Neural progenitor cell (in vitro differentiated cells): ENCODE measurements around the gene TFDP1. TPM values are rescaled to one million over a fixed set of nuclear protein-coding genes. Genes with fewer than 3 reads are reported as not detected.

Experiments
- DNase-seq: peaks from one replicate; pipeline ENCODE4 v3.0.0-alpha.2; 2016; ENCODE audit warnings: low spot score
- H2AFZ ChIP-seq: fragments of 200-600 bp; sonication (generic); replicated peaks from 2 replicates; pipeline ENCODE4 v1.6.1; 2016; ENCODE audit warnings: antibody characterized with exemption
- H3F3A ChIP-seq: fragments of 200-600 bp; sonication (generic); 2 replicates; pipeline ENCODE4 v1.6.1; 2016; ENCODE audit warnings: antibody characterized with exemption, low read depth
- H3K27ac ChIP-seq: fragments of 200-600 bp; sonication (generic); 2 replicates; pipeline ENCODE4 v1.5.1; 2016; ENCODE audit warnings: mild to moderate bottlenecking
- H3K27me3 ChIP-seq: fragments of 200-600 bp; sonication (generic); 2 replicates; pipeline ENCODE4 v1.6.1; 2016; ENCODE audit warnings: mild to moderate bottlenecking, moderate library complexity
- H3K36me3 ChIP-seq: fragments of 200-600 bp; sonication (generic); 2 replicates; pipeline ENCODE4 v1.5.1; 2016
- H3K4me1 ChIP-seq: fragments of 200-600 bp; sonication (generic); 2 replicates; pipeline ENCODE4 v1.6.1; 2016; ENCODE audit warnings: mixed run types
- H3K4me2 ChIP-seq: fragments of 200-600 bp; sonication (generic); 2 replicates; pipeline ENCODE4 v1.6.1; 2016
- H3K4me3 ChIP-seq: fragments of 200-600 bp; sonication (generic); 2 replicates; pipeline ENCODE4 v1.5.1; 2016
- H3K79me2 ChIP-seq: fragments of 200-600 bp; sonication (generic); 2 replicates; pipeline ENCODE4 v1.6.1; 2016; ENCODE audit warnings: low read depth
- H3K9ac ChIP-seq: fragments of 200-600 bp; sonication (generic); 2 replicates; pipeline ENCODE4 v1.6.1; 2016
- H3K9me3 ChIP-seq: fragments of 200-600 bp; sonication (generic); 2 replicates; pipeline ENCODE4 v1.5.1; 2016; ENCODE audit warnings: low read depth
- H4K20me1 ChIP-seq: fragments of 200-600 bp; sonication (generic); 2 replicates; pipeline ENCODE4 v1.6.1; 2016; ENCODE audit warnings: low read depth
- H3K27ac Mint-ChIP-seq: 3 replicates; pipeline ENCODE4 v1.8.0; 2021; ENCODE audit warnings: mixed read lengths
- H3K27me3 Mint-ChIP-seq: 2 replicates; pipeline ENCODE4 v1.8.0; 2022; ENCODE audit warnings: low read depth, mild to moderate bottlenecking, inconsistent platforms, moderate library complexity, mixed read lengths; ENCODE audit not compliant: insufficient read depth
- H3K36me3 Mint-ChIP-seq: 3 replicates; pipeline ENCODE4 v1.8.0; 2021; ENCODE audit warnings: mixed read lengths
- H3K4me1 Mint-ChIP-seq: 3 replicates; pipeline ENCODE4 v1.8.0; 2021; ENCODE audit warnings: mixed read lengths
- H3K4me3 Mint-ChIP-seq: 3 replicates; pipeline ENCODE4 v1.8.0; 2021; ENCODE audit warnings: mild to moderate bottlenecking, moderate library complexity, mixed read lengths
- H3K9me3 Mint-ChIP-seq: 3 replicates; pipeline ENCODE4 v1.8.0; 2020; ENCODE audit warnings: mixed read lengths
- EZH2 ChIP-seq: fragments of 200-600 bp; sonication (generic); IDR thresholded peaks from 2 replicates; pipeline ENCODE4 v1.6.1; 2017; ENCODE audit warnings: antibody characterized with exemption, mild to moderate bottlenecking, moderate library complexity
- EZH2phosphoT487 ChIP-seq: fragments of 200-600 bp; sonication (generic); IDR thresholded peaks from 2 replicates; pipeline ENCODE4 v1.6.1; 2017; ENCODE audit warnings: antibody characterized with exemption
- total RNA-seq: library from RNA; depleted of rRNA; stranded (reverse); fragments of >200 nt; gene quantifications from 2 replicates; pipeline ENCODE4 v1.2.3, GENCODE V29; 2015; ENCODE audit warnings: low replicate concordance
- TF ChIP-seq, protein P1 (sequence below): fragments of 200-600 bp; sonication (generic); IDR thresholded peaks from 2 replicates; pipeline ENCODE4 v1.5.1; 2017; ENCODE audit warnings: antibody characterized with exemption, mild to moderate bottlenecking

TFDP1 gene
- total RNA-seq, 1 donor from 2014 or later, result 88.6 TPM

GRCh38 chr13:113646376-113646775 lies 61.8 kb downstream of the TFDP1 start:
- H3K4me2 ChIP-seq, result no peak overlapping the region
- no peaks in the 10 kb centered on the region for H4K20me1 ChIP-seq
- no peak overlapping the region for H2AFZ ChIP-seq
- no peaks in the 10 kb centered on the region for H3K4me1 ChIP-seq
- no peak overlapping the region for H3K4me3 ChIP-seq
- peaks cover 18% of the 10 kb centered on the region for H3K36me3 ChIP-seq
- DNase-seq, result no peak
- Mint-ChIP-seq H3K27me3 (peaks cover 7% of the 10 kb centered on the region), H3K4me3 (no peak overlapping the region), H3K36me3 (peaks cover 36% of the 10 kb centered on the region), H3K4me1 (peaks cover 6% of the 10 kb centered on the region), H3K27ac (no peak overlapping the region), H3K9me3 (peaks cover 6% of the 10 kb centered on the region)
- TF ChIP-seq, protein P1, sequence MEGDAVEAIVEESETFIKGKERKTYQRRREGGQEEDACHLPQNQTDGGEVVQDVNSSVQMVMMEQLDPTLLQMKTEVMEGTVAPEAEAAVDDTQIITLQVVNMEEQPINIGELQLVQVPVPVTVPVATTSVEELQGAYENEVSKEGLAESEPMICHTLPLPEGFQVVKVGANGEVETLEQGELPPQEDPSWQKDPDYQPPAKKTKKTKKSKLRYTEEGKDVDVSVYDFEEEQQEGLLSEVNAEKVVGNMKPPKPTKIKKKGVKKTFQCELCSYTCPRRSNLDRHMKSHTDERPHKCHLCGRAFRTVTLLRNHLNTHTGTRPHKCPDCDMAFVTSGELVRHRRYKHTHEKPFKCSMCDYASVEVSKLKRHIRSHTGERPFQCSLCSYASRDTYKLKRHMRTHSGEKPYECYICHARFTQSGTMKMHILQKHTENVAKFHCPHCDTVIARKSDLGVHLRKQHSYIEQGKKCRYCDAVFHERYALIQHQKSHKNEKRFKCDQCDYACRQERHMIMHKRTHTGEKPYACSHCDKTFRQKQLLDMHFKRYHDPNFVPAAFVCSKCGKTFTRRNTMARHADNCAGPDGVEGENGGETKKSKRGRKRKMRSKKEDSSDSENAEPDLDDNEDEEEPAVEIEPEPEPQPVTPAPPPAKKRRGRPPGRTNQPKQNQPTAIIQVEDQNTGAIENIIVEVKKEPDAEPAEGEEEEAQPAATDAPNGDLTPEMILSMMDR, result no peak
- no peak for TF ChIP-seq EZH2
- no peaks in the 10 kb centered on the region for H3K27me3 ChIP-seq
- H3F3A ChIP-seq, result no peaks in the 10 kb centered on the region
- no peaks in the 10 kb centered on the region for H3K79me2 ChIP-seq
- H3K9me3 ChIP-seq, result peaks cover 22% of the 10 kb centered on the region
- no peak overlapping the region for H3K27ac ChIP-seq
- H3K9ac ChIP-seq, result no peak overlapping the region

DNA sequence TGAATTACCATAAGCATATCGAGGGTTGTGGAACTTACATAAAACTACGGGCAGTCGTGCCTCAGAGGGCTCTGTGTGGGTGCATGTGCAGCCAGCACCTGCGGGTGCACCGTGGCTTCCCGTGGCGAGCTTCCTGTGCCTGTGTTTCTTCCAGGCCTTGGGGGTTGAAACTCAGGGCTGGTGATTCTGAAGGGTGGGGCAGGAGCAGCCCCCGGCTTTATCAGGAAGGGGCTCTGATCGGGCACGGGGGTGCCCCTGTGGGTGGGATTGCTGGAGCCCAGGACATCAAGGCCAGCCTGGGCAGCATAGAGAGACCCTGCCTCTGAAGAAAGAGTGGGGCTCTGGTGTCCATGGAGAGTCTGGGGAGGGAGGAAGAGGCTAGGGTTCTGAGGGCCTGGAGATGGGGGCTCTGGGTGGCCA lies 62.4 kb downstream of the TFDP1 start:
- H3K27me3 Mint-ChIP-seq, result peaks cover 7% of the 10 kb centered on the region
- H3K4me3 Mint-ChIP-seq, result no peak overlapping the region
- no peaks in the 10 kb centered on the region for H4K20me1 ChIP-seq
- H3K36me3 Mint-ChIP-seq, result peaks cover 30% of the 10 kb centered on the region
- H3F3A ChIP-seq, result no peaks in the 10 kb centered on the region
- H3K4me2 ChIP-seq, result no peak overlapping the region
- no peak overlapping the region for H2AFZ ChIP-seq
- peaks cover 6% of the 10 kb centered on the region for H3K4me1 Mint-ChIP-seq
- H3K4me1 ChIP-seq, result no peaks in the 10 kb centered on the region
- no peaks in the 10 kb centered on the region for H3K27me3 ChIP-seq
- no peak overlapping the region for H3K9ac ChIP-seq
- no peak for DNase-seq
- H3K9me3 ChIP-seq, result peaks cover 20% of the 10 kb centered on the region
- no peak overlapping the region for H3K27ac ChIP-seq
- H3K36me3 ChIP-seq, result peaks cover 14% of the 10 kb centered on the region
- H3K9me3 Mint-ChIP-seq, result peaks cover 3% of the 10 kb centered on the region
- H3K27ac Mint-ChIP-seq, result no peak overlapping the region
- no peak overlapping the region for H3K4me3 ChIP-seq
- H3K79me2 ChIP-seq, result no peaks in the 10 kb centered on the region
- TF ChIP-seq, protein P1, result no peak
- no peak for TF ChIP-seq EZH2
- TF ChIP-seq EZH2phosphoT487, result no peak

GRCh38 chr13:113647351-113648215 lies 63.0 kb downstream of the TFDP1 start:
- H3K27me3 Mint-ChIP-seq, result peaks cover 7% of the 10 kb centered on the region
- Histone ChIP-seq H3K4me3 (no peak overlapping the region), H3K4me2 (no peak overlapping the region), H3K27ac (no peak overlapping the region), H3K4me1 (no peaks in the 10 kb centered on the region), H3K9me3 (peaks cover 13% of the 10 kb centered on the region), H3K36me3 (peaks cover 7% of the 10 kb centered on the region), H3K79me2 (no peaks in the 10 kb centered on the region), H2AFZ (no peak overlapping the region), H3K9ac (no peak overlapping the region), H3F3A (no peaks in the 10 kb centered on the region), H4K20me1 (no peaks in the 10 kb centered on the region), H3K27me3 (no peaks in the 10 kb centered on the region)
- no peaks in the 10 kb centered on the region for H3K9me3 Mint-ChIP-seq
- H3K27ac Mint-ChIP-seq, result no peak overlapping the region
- peaks cover 24% of the 10 kb centered on the region for H3K36me3 Mint-ChIP-seq
- TF ChIP-seq EZH2 (no peak), EZH2phosphoT487 (no peak)
- TF ChIP-seq, protein P1, result no peak
- no peak overlapping the region for H3K4me3 Mint-ChIP-seq
- peaks cover 6% of the 10 kb centered on the region for H3K4me1 Mint-ChIP-seq
- DNase-seq, result no peak
